IMR-90 (cell line): ENCODE results near the gene PSMC4. TPM values are rescaled to one million over a fixed set of nuclear protein-coding genes. Genes with fewer than 3 reads are reported as not detected.

Experiments
- ATAC-seq: fragments of 200-7000 bp; cut with Tn5 transposase; 2 replicates; pipeline ENCODE4 v1.9.1; 2020; ENCODE audit warnings: low read depth, mild to moderate bottlenecking, moderate library complexity
- BruUV-seq: library from RNA; stranded (reverse); fragments of 400-500 nt; replicated peaks from 2 replicates; lab custom pipeline; 2021; lab: Mats Ljungman, UMichigan
- CTCF ChIA-PET: fragments of 300-600 bp; formaldehyde crosslinking; extraction: SDS; loops from one replicate; lab custom pipeline; 2021; ENCODE audit warnings: antibody characterized with exemption; lab: Yijun Ruan, JAX
- POLR2A ChIA-PET: fragments of 300-600 bp; sonication (Branson Sonifier 250); formaldehyde crosslinking; loops from one replicate; lab custom pipeline; 2022; ENCODE audit warnings: antibody characterized with exemption; ENCODE audit not compliant: unreplicated experiment; lab: Charles Lee
- DNase-seq: peaks from one replicate; pipeline ENCODE4 v3.0.0; 2013
- H2AFZ ChIP-seq: replicated peaks from 2 replicates; pipeline ENCODE3; 2013; ENCODE audit warnings: low read length, mild to moderate bottlenecking; ENCODE audit not compliant: poor library complexity
- H2AK5ac ChIP-seq: 2 replicates; pipeline ENCODE4 v1.6.1; 2013; ENCODE audit warnings: low read depth, low read length, inconsistent platforms
- H2AK9ac ChIP-seq: replicated peaks from 2 replicates; pipeline ENCODE3; 2013; ENCODE audit warnings: mild to moderate bottlenecking, low read depth, low read length, moderate library complexity; ENCODE audit not compliant: poor library complexity
- H2BK120ac ChIP-seq: 2 replicates; pipeline ENCODE4 v1.6.1; 2013; ENCODE audit warnings: low read depth, low read length, inconsistent platforms
- H2BK15ac ChIP-seq: 3 replicates; pipeline ENCODE4 v1.6.1; 2013; ENCODE audit warnings: low read depth, low read length, inconsistent platforms
- H2BK20ac ChIP-seq: 2 replicates; pipeline ENCODE4 v1.6.1; 2013; ENCODE audit warnings: low read depth, mild to moderate bottlenecking, inconsistent platforms, low read length, moderate library complexity
- H2BK5ac ChIP-seq: 2 replicates; pipeline ENCODE4 v1.6.1; 2013; ENCODE audit warnings: mild to moderate bottlenecking, low read depth, low read length, inconsistent platforms; ENCODE audit not compliant: poor library complexity, severe bottlenecking
- H3K14ac ChIP-seq: replicated peaks from 2 replicates; pipeline ENCODE4 v1.6.1; 2013; ENCODE audit warnings: low read depth, low read length, inconsistent platforms
- H3K18ac ChIP-seq: 2 replicates; pipeline ENCODE4 v1.6.1; 2013; ENCODE audit warnings: low read depth, low read length, control low read depth
- H3K23ac ChIP-seq: 2 replicates; pipeline ENCODE4 v1.6.1; 2013; ENCODE audit warnings: low read depth, low read length, inconsistent platforms
- H3K27ac ChIP-seq: 2 replicates; pipeline ENCODE4 v1.5.1; 2013; ENCODE audit warnings: mild to moderate bottlenecking, control low read depth, low read length; ENCODE audit not compliant: insufficient read depth
- H3K27me3 ChIP-seq: 2 replicates; pipeline ENCODE4 v1.6.1; 2013; ENCODE audit warnings: low read length; ENCODE audit not compliant: control insufficient read depth, insufficient read depth
- H3K36me3 ChIP-seq: 2 replicates; pipeline ENCODE4 v1.6.1; 2013; ENCODE audit warnings: low read length, mixed read lengths; ENCODE audit not compliant: control insufficient read depth, insufficient read depth
- H3K4ac ChIP-seq: 2 replicates; pipeline ENCODE4 v1.6.1; 2013; ENCODE audit warnings: low read depth, low read length, inconsistent platforms
- H3K4me1 ChIP-seq: 2 replicates; pipeline ENCODE4 v1.6.1; 2013; ENCODE audit warnings: low read length, mixed read lengths; ENCODE audit not compliant: control insufficient read depth, insufficient read depth
- H3K4me2 ChIP-seq: 2 replicates; pipeline ENCODE4 v1.6.1; 2013; ENCODE audit warnings: low read depth, mild to moderate bottlenecking, control low read depth, low read length, moderate library complexity
- H3K4me3 ChIP-seq: 2 replicates; pipeline ENCODE4 v1.5.1; 2013; ENCODE audit warnings: low read depth, mild to moderate bottlenecking, control low read depth, low read length, moderate library complexity; ENCODE audit not compliant: insufficient read depth
- H3K56ac ChIP-seq: 2 replicates; pipeline ENCODE4 v1.6.1; 2013; ENCODE audit warnings: low read length, inconsistent platforms; ENCODE audit not compliant: insufficient read depth; ENCODE audit errors: extremely low read depth
- H3K79me1 ChIP-seq, 2 experiments: 2 replicates each; pipeline ENCODE4 v1.6.1; 2013; ENCODE audit warnings: low read length in 2 of 2, inconsistent platforms in 1 of 2, low read depth in 1 of 2
- H3K9ac ChIP-seq: 2 replicates; pipeline ENCODE4 v1.6.1; 2013; ENCODE audit warnings: low read depth, low read length, control low read depth
- H3K9me1 ChIP-seq: 2 replicates; pipeline ENCODE4 v1.6.1; 2013; ENCODE audit warnings: low read length, inconsistent platforms; ENCODE audit not compliant: insufficient read depth
- H3K9me3 ChIP-seq: 2 replicates; pipeline ENCODE4 v1.6.1; 2013; ENCODE audit warnings: low read length; ENCODE audit not compliant: control insufficient read depth, insufficient read depth
- H4K20me1 ChIP-seq: 2 replicates; pipeline ENCODE4 v1.6.1; 2013; ENCODE audit warnings: low read length, inconsistent platforms; ENCODE audit not compliant: insufficient read depth
- H4K5ac ChIP-seq: 2 replicates; pipeline ENCODE4 v1.6.1; 2013; ENCODE audit warnings: mild to moderate bottlenecking, low read depth, low read length, control low read depth
- H4K8ac ChIP-seq, 2 experiments: 2 replicates each; pipeline ENCODE4 v1.6.1; 2013; ENCODE audit warnings: low read depth in 2 of 2, low read length in 2 of 2, control low read depth in 1 of 2, inconsistent platforms in 1 of 2
- H4K91ac ChIP-seq: 2 replicates; pipeline ENCODE4 v1.6.1; 2013; ENCODE audit warnings: low read depth, low read length, inconsistent platforms; ENCODE audit not compliant: insufficient read depth
- BHLHE40 ChIP-seq: fragments of 150-350 bp; IDR thresholded peaks from 2 replicates; pipeline ENCODE4 v1.6.1; 2016; ENCODE audit warnings: mild to moderate bottlenecking, low read depth, low read length
- CEBPB ChIP-seq: IDR thresholded peaks from 2 replicates; pipeline ENCODE4 v1.6.1; 2012; ENCODE audit warnings: low read depth, low read length, improper control_type of control experiment
- CHD1 ChIP-seq: IDR thresholded peaks from 2 replicates; pipeline ENCODE4 v1.6.1; 2012; ENCODE audit warnings: low read depth, low read length, improper control_type of control experiment
- CTCF ChIP-seq: conservative IDR thresholded peaks from 2 replicates; pipeline ENCODE4 v1.5.1; 2012; ENCODE audit warnings: mild to moderate bottlenecking, low read depth, low read length, improper control_type of control experiment
- ELK1 ChIP-seq: fragments of 150-350 bp; IDR thresholded peaks from 2 replicates; pipeline ENCODE4 v1.6.1; 2016; ENCODE audit warnings: low read depth, mild to moderate bottlenecking, low read length, moderate library complexity, borderline replicate concordance
- MAFK ChIP-seq: IDR thresholded peaks from 2 replicates; pipeline ENCODE4 v1.6.1; 2012; ENCODE audit warnings: low read depth, low read length, improper control_type of control experiment
- MAZ ChIP-seq: IDR thresholded peaks from 2 replicates; pipeline ENCODE4 v1.6.1; 2012; ENCODE audit warnings: low read depth, mild to moderate bottlenecking, low read length, improper control_type of control experiment, moderate library complexity, borderline replicate concordance
- MXI1 ChIP-seq: IDR thresholded peaks from 2 replicates; pipeline ENCODE4 v1.6.1; 2012; ENCODE audit warnings: low read depth, mild to moderate bottlenecking, low read length, moderate library complexity, borderline replicate concordance
- RAD21 ChIP-seq: IDR thresholded peaks from 2 replicates; pipeline ENCODE4 v1.6.1; 2012; ENCODE audit warnings: low read length, improper control_type of control experiment
- RCOR1 ChIP-seq: IDR thresholded peaks from 2 replicates; pipeline ENCODE4 v1.6.1; 2012; ENCODE audit warnings: mild to moderate bottlenecking, low read length, improper control_type of control experiment; ENCODE audit not compliant: insufficient replicate concordance
- RFX5 ChIP-seq: IDR thresholded peaks from 2 replicates; pipeline ENCODE4 v1.8.0; 2012; ENCODE audit warnings: low read depth, mild to moderate bottlenecking, low read length, moderate library complexity
- SMC3 ChIP-seq: fragments of 150-350 bp; IDR thresholded peaks from 2 replicates; pipeline ENCODE4 v1.6.1; 2016; ENCODE audit warnings: low read depth, mild to moderate bottlenecking, antibody characterized with exemption, low read length, moderate library complexity
- dilution Hi-C: fragments of 300-500 bp; cut with HindIII; formaldehyde crosslinking; loops from one replicate; pipeline ENCODE4 v1.14.3; 2018; ENCODE audit warnings: low sequenced_read_pairs; ENCODE audit not compliant: unreplicated experiment
- in situ Hi-C: fragments of 300-500 bp; cut with MboI; formaldehyde crosslinking; loops from 3 replicates; pipeline ENCODE4 v1.14.3; 2019; ENCODE audit warnings: low sequenced_read_pairs, inconsistent platforms, mixed read lengths
- intact Hi-C: fragments of 100-400 bp; cut with micrococcal nuclease; formaldehyde crosslinking; loops from 2 replicates; pipeline ENCODE4 v1.10.0; 2022
- polyA plus RNA-seq, 3 experiments: library from polyadenylated mRNA; depleted of rRNA; stranded (reverse); fragments of >200 nt; gene quantifications; 2 replicates each; pipeline ENCODE4 v1.2.3, GENCODE V29; 2012; ENCODE audit warnings: low replicate concordance in 1 of 3
- total RNA-seq: library from RNA; depleted of rRNA; stranded (reverse); fragments of >200 nt; gene quantifications from 2 replicates; pipeline ENCODE4 v1.2.3, GENCODE V29; 2012
- TF ChIP-seq, protein P1 (sequence below): fragments of 150-350 bp; IDR thresholded peaks from 2 replicates; pipeline ENCODE4 v1.6.1; 2017; ENCODE audit warnings: mild to moderate bottlenecking, antibody characterized with exemption, low read length, low read depth

Gene PSMC4
- total and polyA plus RNA-seq, 2 of the 4 experiments (the other 2 are of a cell fraction), result 148 to 216 TPM

DNA sequence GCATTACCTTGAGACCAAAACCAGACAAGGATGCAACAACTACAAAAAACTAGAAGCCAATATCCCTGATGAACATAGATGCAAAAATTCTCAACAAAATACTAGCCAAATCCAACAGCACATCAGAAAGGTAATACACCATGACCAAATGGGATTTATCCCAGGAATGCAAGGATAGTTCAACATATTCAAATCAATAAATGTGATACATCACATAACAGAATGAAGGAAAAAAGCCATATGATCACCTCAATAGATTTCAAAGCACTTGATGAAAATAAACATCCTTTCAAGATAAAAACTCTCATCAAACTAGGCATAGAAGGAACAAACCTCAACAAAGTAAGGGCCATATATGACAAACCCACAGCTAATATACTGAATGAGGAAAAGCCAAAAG, 15.7 kb downstream of the PSMC4 start:
- Histone ChIP-seq H3K9me1 (no peaks in the 10 kb centered on the region), H3K56ac (no peak overlapping the region), H2BK120ac (no peak overlapping the region), H4K5ac (no peak overlapping the region), H3K4me2 (no peak overlapping the region), H3K18ac (no peak overlapping the region), H3K14ac (no peak overlapping the region), H3K79me1 (peaks cover 11 to 15% of the 10 kb centered on the region in 2 experiments; a peak in 3 of 4 replicates), H3K4ac (no peak overlapping the region), H2AK9ac (no peak overlapping the region), H4K8ac (no peak overlapping the region), H4K91ac (no peak overlapping the region), H2BK20ac (no peak overlapping the region), H2AK5ac (no peak overlapping the region), H3K4me3 (no peak overlapping the region), H3K23ac (no peak overlapping the region), H2AFZ (no peak overlapping the region), H3K27ac (no peak overlapping the region), H3K9ac (no peak overlapping the region), H2BK15ac (no peak overlapping the region), H3K27me3 (no peaks in the 10 kb centered on the region), H3K9me3 (peaks cover 4% of the 10 kb centered on the region), H2BK5ac (no peak overlapping the region), H3K36me3 (peaks cover 8% of the 10 kb centered on the region), H4K20me1 (no peaks in the 10 kb centered on the region), H3K4me1 (no peaks in the 10 kb centered on the region)
- dilution Hi-C loops, result no loop called here
- TF ChIP-seq RAD21, result no peak
- TF ChIP-seq MXI1, result no peak
- no peak for TF ChIP-seq CEBPB
- TF ChIP-seq, protein P1, sequence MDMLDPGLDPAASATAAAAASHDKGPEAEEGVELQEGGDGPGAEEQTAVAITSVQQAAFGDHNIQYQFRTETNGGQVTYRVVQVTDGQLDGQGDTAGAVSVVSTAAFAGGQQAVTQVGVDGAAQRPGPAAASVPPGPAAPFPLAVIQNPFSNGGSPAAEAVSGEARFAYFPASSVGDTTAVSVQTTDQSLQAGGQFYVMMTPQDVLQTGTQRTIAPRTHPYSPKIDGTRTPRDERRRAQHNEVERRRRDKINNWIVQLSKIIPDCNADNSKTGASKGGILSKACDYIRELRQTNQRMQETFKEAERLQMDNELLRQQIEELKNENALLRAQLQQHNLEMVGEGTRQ, result no peak
- no peak for TF ChIP-seq BHLHE40
- no peak for TF ChIP-seq MAZ
- no peak for TF ChIP-seq CHD1
- TF ChIP-seq RCOR1, result no peak
- TF ChIP-seq CTCF, result no peak
- no peak for TF ChIP-seq MAFK
- no peak for TF ChIP-seq RFX5
- no peak for TF ChIP-seq SMC3
- no peak for TF ChIP-seq ELK1
- ChIA-PET POLR2A (no interaction called here), CTCF (interaction anchor here (0.9 kb wide), 1 partner anchor 16 kb away, joined by 3 read pairs; the partner anchor contains the start of gene PSMC4)
- no TSS peak for BruUV-seq
- no peak for DNase-seq
- in situ Hi-C loops, result no loop called here
- no peak for ATAC-seq
- intact Hi-C loops, result no loop called here
